Transverse colon (tissue), 4 donors: ENCODE data around the gene PIGW.

Source experiments
- CTCF ChIP-seq, 5 experiments: fragments of 200-600 bp in 3 of 5; fragments of 450-650 bp in 2 of 5; sonication (generic) in 3 of 5; IDR thresholded peaks; 1 replicate in 2 of 5; 2 replicates in 3 of 5; pipeline ENCODE4 v1.5.1; 2016 to 2017; ENCODE audit warnings: antibody characterized with exemption in 5 of 5, inconsistent platforms in 3 of 5, mild to moderate bottlenecking in 2 of 5, moderate library complexity in 1 of 5
- EP300 ChIP-seq: sonication (generic); formaldehyde crosslinking; IDR thresholded peaks from one replicate; pipeline ENCODE4 v1.6.1; 2017; ENCODE audit warnings: antibody characterized with exemption, low read depth
- POLR2A ChIP-seq: fragments of 450-650 bp; IDR thresholded peaks from one replicate; pipeline ENCODE4 v1.6.1; 2016; ENCODE audit warnings: antibody characterized with exemption, mild to moderate bottlenecking, moderate library complexity
- POLR2AphosphoS5 ChIP-seq, 3 donors: sonication (generic); formaldehyde crosslinking; IDR thresholded peaks; one replicate each; pipeline ENCODE4 v1.6.1; 2016; ENCODE audit warnings: antibody characterized with exemption in 3 of 3

GRCh38 chr17:36512641-36513040, 22.1 kb upstream of the PIGW start:
- no peak for TF ChIP-seq CTCF (IDR thresholded peaks at IDR 0.05)
- no peak for TF ChIP-seq POLR2A
- no peak for TF ChIP-seq POLR2AphosphoS5 (IDR thresholded peaks at IDR 0.05)
- TF ChIP-seq EP300, result no peak
